PC-9 (cell line): ENCODE data around the gene SLC6A3. TPM values are rescaled to one million over a fixed set of nuclear protein-coding genes. Genes with fewer than 3 reads are reported as not detected.

Experiments used
- BruUV-seq: library from RNA; stranded (reverse); fragments of 400-500 nt; replicated peaks from 2 replicates; lab custom pipeline; 2021; lab: Mats Ljungman, UMichigan
- CTCF ChIA-PET: fragments of 300-600 bp; sonication (Branson Sonifier 250); formaldehyde crosslinking; loops from one replicate; lab custom pipeline; 2022; ENCODE audit warnings: antibody characterized with exemption; lab: Charles Lee
- POLR2A ChIA-PET: fragments of 300-600 bp; sonication (Branson Sonifier 250); formaldehyde crosslinking; loops from one replicate; lab custom pipeline; 2022; ENCODE audit warnings: antibody characterized with exemption; ENCODE audit not compliant: unreplicated experiment; lab: Charles Lee
- DNase-seq, 2 experiments: peaks; one replicate each; pipeline versions ENCODE4 v3.0.0 to v3.0.0-alpha.2; 2015 to 2022; ENCODE audit warnings: mixed read lengths in 1 of 2
- H2AFZ ChIP-seq: fragments of 200-600 bp; sonication (generic); 2 replicates; pipeline ENCODE4 v1.8.1; 2017; ENCODE audit warnings: antibody characterized with exemption
- H3F3A ChIP-seq: fragments of 200-600 bp; sonication (generic); 2 replicates; pipeline ENCODE4 v1.8.1; 2017; ENCODE audit warnings: antibody characterized with exemption, mild to moderate bottlenecking, low read depth; ENCODE audit not compliant: insufficient read depth
- H3K27ac ChIP-seq: fragments of 200-600 bp; sonication (generic); 2 replicates; pipeline ENCODE4 v1.6.1; 2016; ENCODE audit warnings: mixed run types
- H3K27me3 ChIP-seq: fragments of 200-600 bp; sonication (generic); 2 replicates; pipeline ENCODE4 v1.6.1; 2016; ENCODE audit warnings: low read depth, mixed run types; ENCODE audit not compliant: insufficient read depth
- H3K36me3 ChIP-seq: fragments of 200-600 bp; sonication (generic); 2 replicates; pipeline ENCODE4 v1.6.1; 2016; ENCODE audit warnings: low read depth, mixed run types
- H3K4me1 ChIP-seq: fragments of 200-600 bp; sonication (generic); replicated peaks from 2 replicates; pipeline ENCODE4 v1.6.1; 2016; ENCODE audit warnings: mixed run types; ENCODE audit not compliant: insufficient read depth
- H3K4me2 ChIP-seq: fragments of 200-600 bp; sonication (generic); 2 replicates; pipeline ENCODE4 v1.6.1; 2017; ENCODE audit warnings: mixed run types
- H3K4me3 ChIP-seq: fragments of 200-600 bp; sonication (generic); 2 replicates; pipeline ENCODE4 v1.6.1; 2016; ENCODE audit warnings: mixed run types
- H3K79me2 ChIP-seq: fragments of 200-600 bp; sonication (generic); 2 replicates; pipeline ENCODE4 v1.6.1; 2017; ENCODE audit warnings: low read depth, mixed run types
- H3K9me2 ChIP-seq: fragments of 200-600 bp; sonication (generic); 2 replicates; pipeline ENCODE4 v1.8.1; 2017; ENCODE audit warnings: mild to moderate bottlenecking; ENCODE audit not compliant: insufficient read depth
- H3K9me3 ChIP-seq: fragments of 200-600 bp; sonication (generic); 2 replicates; pipeline ENCODE4 v1.8.1; 2016; ENCODE audit warnings: low read depth; ENCODE audit not compliant: insufficient read depth
- H4K20me1 ChIP-seq: fragments of 200-600 bp; sonication (generic); 2 replicates; pipeline ENCODE4 v1.8.1; 2017; ENCODE audit not compliant: insufficient read depth
- EZH2 ChIP-seq: fragments of 200-600 bp; sonication (generic); IDR thresholded peaks from 2 replicates; pipeline ENCODE4 v1.8.0; 2017; ENCODE audit warnings: antibody characterized with exemption, low read depth
- intact Hi-C: fragments of 100-400 bp; cut with micrococcal nuclease; formaldehyde crosslinking; loops from one replicate; pipeline ENCODE4 v1.10.0; 2022; ENCODE audit not compliant: unreplicated experiment
- total RNA-seq: library from RNA; stranded (reverse); gene quantifications from 2 replicates; pipeline ENCODE4 v1.2.3, GENCODE V29; 2021
- TF ChIP-seq, protein P1 (sequence below): fragments of 200-600 bp; sonication (generic); conservative IDR thresholded peaks from 2 replicates; pipeline ENCODE4 v1.6.1; 2017; ENCODE audit warnings: mixed run types, antibody characterized with exemption, mild to moderate bottlenecking, moderate library complexity

SLC6A3 gene
- total RNA-seq, 1 experiment from 2014 or later, result not detected

DNA sequence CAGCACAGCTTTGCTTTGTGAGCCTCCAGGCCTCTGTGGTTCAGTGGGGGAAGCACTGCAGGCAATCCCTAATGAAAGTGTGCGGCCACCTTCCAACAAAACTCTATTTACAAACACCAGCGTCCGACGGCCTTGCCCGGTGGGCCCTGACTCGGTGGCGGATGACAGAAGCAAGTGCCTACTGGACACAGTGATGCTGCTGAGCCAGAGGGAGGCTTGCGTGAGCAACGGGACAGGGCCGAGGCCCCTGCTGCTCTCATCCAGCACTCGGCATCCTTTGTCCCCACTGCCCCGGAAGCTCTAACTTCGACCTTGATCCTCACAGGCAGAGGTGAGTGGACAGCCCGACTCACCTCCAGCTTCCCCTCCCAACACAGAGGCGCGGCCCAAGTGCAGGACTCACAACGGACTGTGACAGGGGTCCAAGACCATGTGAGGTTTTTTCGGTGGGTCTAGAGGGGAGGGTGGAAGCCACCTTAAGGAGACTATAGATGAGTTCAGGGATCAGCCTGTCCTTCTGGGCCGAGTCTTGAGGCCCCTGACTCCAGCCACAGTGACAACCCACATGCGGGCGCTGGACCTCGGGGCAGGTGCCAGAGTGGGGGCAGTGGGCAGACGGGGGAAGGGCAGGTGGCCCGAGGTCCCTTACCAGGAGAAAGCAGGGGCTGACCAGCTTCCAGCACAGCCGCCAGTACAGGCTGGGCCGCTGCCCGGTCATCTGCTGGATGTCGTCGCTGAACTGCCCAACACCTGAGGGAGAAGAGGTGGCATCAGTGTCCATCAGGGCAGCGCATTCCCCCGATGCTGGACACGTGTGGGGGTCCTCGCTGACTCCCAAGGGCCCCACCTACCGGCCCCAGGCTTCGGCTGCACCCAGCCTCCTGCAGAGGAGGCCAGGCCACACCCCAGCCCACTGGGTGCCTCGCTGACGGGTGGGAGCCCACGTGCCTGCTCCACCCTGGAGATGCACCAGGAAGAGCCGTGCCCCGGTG is 39.4 kb downstream of the SLC6A3 start:
- Histone ChIP-seq H3F3A (no peaks in the 10 kb centered on the region), H4K20me1 (peaks cover 9% of the 10 kb centered on the region; the same call in 1 of the 2 replicates), H3K79me2 (no peaks in the 10 kb centered on the region), H3K9me2 (no peaks in the 10 kb centered on the region), H3K36me3 (no peaks in the 10 kb centered on the region), H3K9me3 (no peaks in the 10 kb centered on the region), H3K4me1 (no peaks in the 10 kb centered on the region), H3K4me3 (no peak overlapping the region), H3K4me2 (no peak overlapping the region), H3K27ac (no peak overlapping the region), H2AFZ (no peak overlapping the region), H3K27me3 (peaks cover 99% of the 10 kb centered on the region)
- CTCF ChIA-PET, result no interaction called here
- POLR2A ChIA-PET, result no interaction called here
- no peak for TF ChIP-seq EZH2
- TF ChIP-seq, protein P1, sequence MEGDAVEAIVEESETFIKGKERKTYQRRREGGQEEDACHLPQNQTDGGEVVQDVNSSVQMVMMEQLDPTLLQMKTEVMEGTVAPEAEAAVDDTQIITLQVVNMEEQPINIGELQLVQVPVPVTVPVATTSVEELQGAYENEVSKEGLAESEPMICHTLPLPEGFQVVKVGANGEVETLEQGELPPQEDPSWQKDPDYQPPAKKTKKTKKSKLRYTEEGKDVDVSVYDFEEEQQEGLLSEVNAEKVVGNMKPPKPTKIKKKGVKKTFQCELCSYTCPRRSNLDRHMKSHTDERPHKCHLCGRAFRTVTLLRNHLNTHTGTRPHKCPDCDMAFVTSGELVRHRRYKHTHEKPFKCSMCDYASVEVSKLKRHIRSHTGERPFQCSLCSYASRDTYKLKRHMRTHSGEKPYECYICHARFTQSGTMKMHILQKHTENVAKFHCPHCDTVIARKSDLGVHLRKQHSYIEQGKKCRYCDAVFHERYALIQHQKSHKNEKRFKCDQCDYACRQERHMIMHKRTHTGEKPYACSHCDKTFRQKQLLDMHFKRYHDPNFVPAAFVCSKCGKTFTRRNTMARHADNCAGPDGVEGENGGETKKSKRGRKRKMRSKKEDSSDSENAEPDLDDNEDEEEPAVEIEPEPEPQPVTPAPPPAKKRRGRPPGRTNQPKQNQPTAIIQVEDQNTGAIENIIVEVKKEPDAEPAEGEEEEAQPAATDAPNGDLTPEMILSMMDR, result no peak
- no TSS peak for BruUV-seq
- intact Hi-C loops, result no loop called here
- DNase-seq, result no peak

DNA sequence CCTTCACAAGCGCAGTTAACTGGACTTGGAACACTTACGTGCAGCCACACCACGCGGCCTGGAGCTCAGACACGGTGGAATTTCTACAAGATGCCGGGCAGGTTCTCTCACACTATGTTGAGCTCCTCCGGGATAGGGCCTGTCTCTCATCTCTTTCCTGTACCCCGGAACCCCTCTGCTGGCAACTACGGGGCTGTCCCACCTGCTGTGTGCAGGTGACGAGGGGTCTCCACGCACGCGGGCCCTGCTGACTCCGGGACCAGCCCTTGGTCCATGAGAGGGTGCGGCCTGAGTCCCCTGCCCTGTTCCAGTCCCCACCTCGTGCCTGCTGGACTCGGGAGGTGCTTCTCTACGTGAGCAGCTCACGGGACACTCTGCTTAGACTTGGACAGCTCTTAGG is 40.1 kb downstream of the SLC6A3 start:
- H3K27ac ChIP-seq, result no peak overlapping the region
- no peaks in the 10 kb centered on the region for H3K9me2 ChIP-seq
- no peaks in the 10 kb centered on the region for H3K4me1 ChIP-seq
- H4K20me1 ChIP-seq, result peaks cover 8% of the 10 kb centered on the region; the same call in 1 of the 2 replicates
- no peak overlapping the region for H3K4me2 ChIP-seq
- ChIA-PET POLR2A (no interaction called here), CTCF (no interaction called here)
- no peaks in the 10 kb centered on the region for H3K9me3 ChIP-seq
- no peaks in the 10 kb centered on the region for H3F3A ChIP-seq
- BruUV-seq, result no TSS peak
- no peaks in the 10 kb centered on the region for H3K79me2 ChIP-seq
- no peak for DNase-seq
- peaks cover 99% of the 10 kb centered on the region for H3K27me3 ChIP-seq
- no peak overlapping the region for H3K4me3 ChIP-seq
- intact Hi-C loops, result no loop called here
- H3K36me3 ChIP-seq, result no peaks in the 10 kb centered on the region
- TF ChIP-seq EZH2, result no peak
- TF ChIP-seq, protein P1, result no peak
- no peak overlapping the region for H2AFZ ChIP-seq

DNA sequence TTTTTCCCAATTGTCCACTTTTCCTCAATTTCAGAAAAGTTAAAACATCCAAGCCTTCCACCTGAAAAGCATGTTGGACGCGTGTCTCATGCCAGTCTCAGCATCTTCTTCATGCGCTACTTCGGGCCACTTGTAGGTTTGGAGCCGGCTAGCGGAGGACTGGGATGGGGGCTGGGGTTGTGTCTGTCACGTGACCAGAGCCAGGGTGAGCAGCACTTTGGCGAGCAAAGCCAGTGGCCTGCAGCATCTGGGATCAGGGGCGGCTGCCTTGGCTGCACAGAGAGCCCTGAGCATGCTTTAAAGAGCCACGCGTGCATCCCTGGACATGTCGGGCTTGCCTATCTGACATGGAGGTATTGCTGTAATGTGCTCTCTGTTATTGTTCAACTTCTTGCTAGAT is 41.2 kb downstream of the SLC6A3 start:
- POLR2A ChIA-PET, result no interaction called here
- no peaks in the 10 kb centered on the region for H3F3A ChIP-seq
- CTCF ChIA-PET, result no interaction called here

More for the DNA sequence above, 41.2 kb downstream of the SLC6A3 start:
- no peaks in the 10 kb centered on the region for H3K36me3 ChIP-seq
- H4K20me1 ChIP-seq, result peaks cover 7% of the 10 kb centered on the region; the same call in 1 of the 2 replicates
- H3K4me3 ChIP-seq, result no peak overlapping the region
- no peak for TF ChIP-seq EZH2
- TF ChIP-seq, protein P1, result no peak
- no peak overlapping the region for H3K4me2 ChIP-seq
- BruUV-seq, result no TSS peak
- no peaks in the 10 kb centered on the region for H3K9me3 ChIP-seq
- no peak for DNase-seq
- no peaks in the 10 kb centered on the region for H3K4me1 ChIP-seq
- no peaks in the 10 kb centered on the region for H3K9me2 ChIP-seq
- H2AFZ ChIP-seq, result no peak overlapping the region
- no peaks in the 10 kb centered on the region for H3K79me2 ChIP-seq
- intact Hi-C loops, result no loop called here
- H3K27ac ChIP-seq, result no peak overlapping the region
- H3K27me3 ChIP-seq, result peaks cover 99% of the 10 kb centered on the region
